GM21515 (cell line): ENCODE measurements around the gene PPP1R2.
"Not testable (repeated sequence)": the region's sequence is repeated elsewhere in the genome, so short reads cannot be mapped to it uniquely, and the experiment has no call there.

ENCODE experiments used
- ATAC-seq: cut with Tn5 transposase; IDR thresholded peaks from one replicate; pipeline ENCODE4 v1.9.1; 2021; ENCODE audit not compliant: unreplicated experiment

PPP1R2 gene

GRCh38 chr3:195540027-195540426, 3.1 kb downstream of the PPP1R2 start:
- no peak for ATAC-seq

GRCh38 chr3:195539479-195539878, 3.6 kb downstream of the PPP1R2 start:
- ATAC-seq = no peak

- ATAC-seq = peak; percentile 52
These were observed 5.1 kb downstream of the PPP1R2 start for GRCh38 chr3:195537995-195538394.

DNA sequence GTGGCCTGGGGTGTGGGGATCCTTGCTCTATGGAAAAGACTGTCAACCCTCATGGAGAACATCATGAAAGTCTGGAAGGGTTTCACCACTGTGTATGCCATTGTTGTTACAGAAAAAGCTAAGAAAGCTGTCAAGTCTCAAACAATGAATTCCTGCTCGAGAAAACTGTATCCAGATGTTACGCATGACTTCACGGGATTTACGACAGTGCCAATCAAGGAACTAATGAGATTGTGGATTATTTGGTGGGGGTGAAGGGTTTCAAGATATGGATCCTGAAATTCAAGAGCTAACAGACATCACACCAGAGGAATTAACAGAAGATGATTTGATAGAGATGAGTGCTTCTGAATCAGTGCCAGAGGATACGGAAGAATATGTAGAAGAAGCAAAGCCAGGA, 7.8 kb downstream of the PPP1R2 start:
- no peak for ATAC-seq

DNA sequence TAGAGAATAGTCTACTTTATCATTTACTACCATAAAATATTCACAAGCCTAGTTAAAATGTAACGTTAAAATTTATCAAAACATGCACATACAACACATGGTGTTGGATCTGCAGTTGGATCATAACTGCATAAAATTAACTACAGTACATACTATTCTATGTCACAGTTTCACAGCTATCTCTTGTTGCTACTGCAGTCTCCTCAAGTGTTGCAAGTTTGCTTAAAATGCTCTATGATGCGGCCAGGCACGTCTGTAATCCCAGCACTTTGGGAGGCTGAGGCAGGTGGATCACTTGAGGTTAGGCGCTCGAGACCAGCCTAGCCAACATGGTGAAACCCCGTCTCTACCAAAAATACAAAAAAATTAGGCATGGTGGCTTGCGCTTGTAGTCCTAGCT, 10.3 kb downstream of the PPP1R2 start:
- no peak for ATAC-seq

GRCh38 chr3:195532345-195532744, 10.8 kb downstream of the PPP1R2 start:
- no peak for ATAC-seq

DNA sequence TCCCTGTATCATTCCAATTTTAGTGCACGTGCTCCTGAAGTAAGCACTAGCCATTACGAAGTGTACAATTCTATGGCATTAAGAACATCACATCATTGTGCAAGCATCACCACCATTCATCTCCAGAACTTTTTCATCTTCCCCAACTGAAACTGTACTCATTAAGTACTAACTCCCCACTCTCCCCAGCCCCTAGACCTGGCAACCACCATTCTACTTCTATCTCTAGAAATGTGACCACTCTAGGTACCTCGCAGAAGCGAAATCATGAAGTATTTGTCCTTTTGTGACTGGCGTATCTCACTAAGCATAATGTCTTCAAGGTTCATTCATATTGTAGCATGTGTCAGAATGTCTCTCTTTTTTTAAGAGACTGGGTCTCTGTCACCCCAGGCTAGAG, 11.4 kb downstream of the PPP1R2 start:
- ATAC-seq = no peak

DNA sequence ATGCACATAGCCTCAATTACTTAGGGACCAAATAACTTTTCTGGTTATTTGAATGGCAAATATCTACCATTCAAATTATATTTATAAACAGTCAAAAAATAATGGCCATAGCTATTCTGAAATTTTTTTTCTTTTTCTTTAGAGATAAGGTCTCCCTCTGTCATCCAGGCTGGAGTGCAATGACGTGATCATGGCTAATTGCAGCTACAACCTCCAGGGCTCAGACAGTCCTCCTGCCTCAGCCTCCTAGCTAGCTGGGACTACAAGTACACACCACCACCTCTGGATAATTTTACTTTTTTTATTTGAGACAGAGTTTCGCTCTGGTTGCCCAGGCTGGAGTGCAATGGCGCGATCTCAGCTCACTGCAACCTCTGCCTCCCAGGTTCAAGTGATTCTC, 16.6 kb downstream of the PPP1R2 start:
- ATAC-seq = no peak

DNA sequence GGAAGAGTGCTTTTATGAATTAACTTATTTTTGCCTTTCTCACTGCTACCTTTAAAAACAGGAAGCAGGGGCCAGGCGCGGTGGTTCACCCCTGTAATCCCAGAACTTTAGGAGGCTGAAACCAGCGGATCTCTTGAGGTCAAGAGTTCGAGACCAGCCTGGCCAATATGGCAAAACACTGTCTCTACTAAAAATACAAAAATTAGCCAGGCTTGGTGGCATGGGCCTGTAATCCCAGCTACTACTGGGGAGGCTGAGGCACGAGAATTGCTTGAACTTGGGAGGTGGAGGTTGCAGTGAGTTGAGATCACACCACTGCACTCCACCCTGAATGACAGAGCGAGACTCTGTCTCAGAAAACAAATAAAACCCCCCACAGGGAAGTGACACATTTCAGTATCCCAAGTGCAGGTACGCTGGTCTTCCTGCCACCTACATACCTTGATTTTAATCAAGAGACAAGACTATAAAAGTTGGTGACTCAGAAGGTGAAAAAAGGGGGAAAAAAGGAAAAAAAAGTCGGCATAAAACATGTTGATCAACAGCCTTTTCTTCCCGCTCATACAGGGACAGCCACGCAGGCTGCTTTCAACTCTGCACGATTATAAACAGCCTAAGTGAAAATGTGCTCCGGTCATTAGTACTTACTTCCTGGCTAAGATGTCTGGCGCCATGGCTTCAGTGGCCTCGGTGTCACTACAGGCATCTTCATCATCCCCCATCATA, 18.8 kb downstream of the PPP1R2 start:
- no peak for ATAC-seq

DNA sequence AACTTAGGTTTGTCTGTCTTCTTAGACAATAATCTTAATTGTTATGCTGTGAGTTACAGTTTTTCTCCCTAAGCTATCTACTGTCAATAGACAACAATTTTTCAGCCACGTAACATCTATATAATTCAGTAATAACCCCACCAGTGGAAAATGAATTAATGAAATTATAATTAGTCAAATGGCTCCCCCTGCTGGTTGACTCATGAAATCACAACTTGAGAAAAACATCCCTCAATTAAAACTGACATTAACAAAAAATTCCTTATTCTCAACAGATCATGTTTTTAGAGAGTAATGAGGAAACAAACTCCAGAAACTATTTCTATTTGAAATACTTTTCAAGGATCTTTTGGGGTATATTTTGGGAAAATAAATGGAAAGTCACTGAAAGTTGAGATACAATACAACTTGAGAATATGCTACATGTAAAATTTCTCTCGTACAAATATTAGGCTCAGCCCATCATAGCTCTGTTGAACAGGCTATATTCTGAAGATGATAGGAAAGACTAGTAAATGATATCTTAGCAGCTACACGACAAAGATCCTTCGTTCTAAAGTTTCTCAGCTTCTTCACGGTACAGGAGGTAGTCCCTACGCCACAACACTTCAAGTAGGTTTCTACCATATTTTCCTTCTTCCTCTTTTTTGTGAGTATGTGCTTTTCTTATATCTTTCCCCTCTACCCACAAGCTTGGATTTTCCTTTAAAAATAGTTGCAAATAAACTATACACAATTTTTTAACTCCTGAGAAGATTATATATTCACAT, 20.7 kb downstream of the PPP1R2 start:
- no peak for ATAC-seq

DNA sequence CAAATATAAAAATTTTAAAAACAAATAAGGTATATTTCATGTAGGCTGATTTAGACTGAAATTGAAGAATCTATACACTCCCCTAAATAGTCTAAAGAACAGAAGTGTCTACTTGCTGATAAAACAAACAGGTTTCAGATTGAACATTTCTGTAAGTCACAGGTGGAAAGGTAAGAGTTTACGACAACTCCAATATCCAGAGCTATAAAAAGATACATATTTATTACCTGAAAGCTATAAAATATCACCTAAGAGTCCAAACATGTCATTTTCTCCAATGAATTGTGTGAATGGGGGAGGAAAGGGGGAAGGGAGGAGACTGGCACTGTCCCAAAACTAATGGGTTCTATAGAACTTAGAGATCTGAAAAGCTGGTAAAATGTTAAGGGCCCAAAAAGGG, 26.1 kb downstream of the PPP1R2 start:
- no peak for ATAC-seq

GRCh38 chr3:195514610-195515235, 28.4 kb downstream of the PPP1R2 start:
- ATAC-seq = not testable (repeated sequence)

GRCh38 chr3:195512798-195513345, 30.3 kb downstream of the PPP1R2 start:
- ATAC-seq = no peak

- no peak for ATAC-seq
These were observed 32.0 kb downstream of the PPP1R2 start for GRCh38 chr3:195511136-195511535.

DNA sequence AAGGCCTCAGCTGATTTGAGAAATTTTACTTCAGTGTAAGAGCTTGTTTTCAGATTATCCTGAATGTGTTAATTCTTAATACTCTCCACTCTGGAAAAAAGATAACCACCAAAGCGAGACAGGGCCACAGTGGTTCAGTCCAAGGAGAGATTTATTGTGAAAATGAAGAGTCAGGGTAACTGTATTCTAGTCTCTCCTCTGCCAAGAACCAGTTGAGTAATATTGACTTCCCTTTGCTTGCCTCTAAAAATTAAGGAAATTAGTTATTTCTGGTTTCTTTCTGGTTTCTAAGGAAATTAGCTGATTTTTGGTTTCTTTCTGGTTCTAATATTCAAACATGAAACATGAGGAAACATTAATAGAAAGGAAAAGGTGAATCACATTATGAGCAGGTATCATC, 34.9 kb downstream of the PPP1R2 start:
- no peak for ATAC-seq

- no peak for ATAC-seq
These were observed 67.5 kb downstream of the PPP1R2 start for GRCh38 chr3:195475614-195476013.

DNA sequence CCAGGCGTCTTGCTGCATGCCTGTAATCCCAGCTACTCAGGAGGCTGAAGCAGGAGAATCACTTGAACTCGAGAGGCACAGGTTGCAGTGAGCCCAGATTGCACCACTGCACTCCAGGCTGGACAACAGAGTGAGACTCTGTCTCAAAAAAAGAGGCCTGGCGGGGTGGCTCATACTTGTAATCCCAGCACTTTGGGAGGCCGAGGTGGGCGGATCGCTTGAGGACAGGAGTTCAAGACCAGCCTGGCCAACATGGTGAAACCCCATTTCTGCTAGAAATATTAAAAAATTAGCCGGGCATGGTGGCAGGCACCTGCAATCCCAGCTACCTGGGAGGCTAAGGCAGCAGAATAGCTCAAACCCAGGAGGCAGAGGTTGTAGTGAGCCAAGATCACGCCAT, 68.0 kb downstream of the PPP1R2 start:
- ATAC-seq = not testable (repeated sequence)

DNA sequence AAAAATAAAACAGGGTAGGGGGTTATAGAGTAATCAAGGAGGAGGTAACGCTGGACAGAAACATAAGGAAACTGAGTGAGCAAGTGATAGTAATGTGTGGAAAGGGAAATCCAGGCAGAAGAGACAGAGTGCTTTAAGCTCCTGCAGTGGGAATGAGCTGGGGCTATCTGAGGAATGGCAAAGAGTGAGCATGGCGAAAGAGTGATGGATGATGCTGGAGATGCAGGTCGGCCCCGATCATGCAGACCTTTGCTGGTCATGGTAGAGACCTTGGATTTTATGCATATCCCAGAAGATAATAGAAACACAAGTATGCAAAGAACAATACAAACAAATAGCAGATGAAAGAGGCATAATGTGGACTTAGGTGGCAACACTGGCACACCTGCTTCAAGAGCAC, 74.3 kb downstream of the PPP1R2 start:
- no peak for ATAC-seq

GRCh38 chr3:195468391-195468776, 74.7 kb downstream of the PPP1R2 start:
- no peak for ATAC-seq

GRCh38 chr3:195467641-195468390, 75.3 kb downstream of the PPP1R2 start:
- ATAC-seq = no peak

DNA sequence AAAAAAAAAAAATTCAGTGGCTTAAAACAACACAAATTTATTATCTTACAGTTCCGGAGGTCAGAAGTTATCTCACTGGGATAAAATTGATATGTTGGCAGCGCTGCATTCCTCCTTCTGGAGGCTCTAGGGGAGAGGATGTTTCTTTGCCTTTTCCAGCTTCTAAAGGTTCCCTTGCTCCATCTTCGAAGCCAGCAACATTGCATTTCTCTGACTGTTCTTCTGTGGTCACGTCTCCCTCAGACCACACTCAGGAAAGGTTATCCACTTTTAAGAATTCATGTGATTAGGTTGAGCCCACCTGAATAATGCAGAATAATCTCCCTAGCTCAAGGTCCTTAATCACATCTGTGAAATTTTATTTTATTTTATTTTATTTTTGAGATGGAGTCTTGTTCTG, 76.9 kb downstream of the PPP1R2 start:
- ATAC-seq = no peak
